ENCODE measurements around the gene EOLA1.

- TF ChIP-seq, protein P1, sequence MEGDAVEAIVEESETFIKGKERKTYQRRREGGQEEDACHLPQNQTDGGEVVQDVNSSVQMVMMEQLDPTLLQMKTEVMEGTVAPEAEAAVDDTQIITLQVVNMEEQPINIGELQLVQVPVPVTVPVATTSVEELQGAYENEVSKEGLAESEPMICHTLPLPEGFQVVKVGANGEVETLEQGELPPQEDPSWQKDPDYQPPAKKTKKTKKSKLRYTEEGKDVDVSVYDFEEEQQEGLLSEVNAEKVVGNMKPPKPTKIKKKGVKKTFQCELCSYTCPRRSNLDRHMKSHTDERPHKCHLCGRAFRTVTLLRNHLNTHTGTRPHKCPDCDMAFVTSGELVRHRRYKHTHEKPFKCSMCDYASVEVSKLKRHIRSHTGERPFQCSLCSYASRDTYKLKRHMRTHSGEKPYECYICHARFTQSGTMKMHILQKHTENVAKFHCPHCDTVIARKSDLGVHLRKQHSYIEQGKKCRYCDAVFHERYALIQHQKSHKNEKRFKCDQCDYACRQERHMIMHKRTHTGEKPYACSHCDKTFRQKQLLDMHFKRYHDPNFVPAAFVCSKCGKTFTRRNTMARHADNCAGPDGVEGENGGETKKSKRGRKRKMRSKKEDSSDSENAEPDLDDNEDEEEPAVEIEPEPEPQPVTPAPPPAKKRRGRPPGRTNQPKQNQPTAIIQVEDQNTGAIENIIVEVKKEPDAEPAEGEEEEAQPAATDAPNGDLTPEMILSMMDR (IDR thresholded peaks at IDR 0.05): no peak
- TF ChIP-seq POLR2A (IDR thresholded peaks at IDR 0.05): no peak
Measured at GRCh38 chrX:149531599-149531998, 9.2 kb upstream of the EOLA1 start.
